ENCODE data around the gene SRRM5.
"Not testable (repeated sequence)": the region's sequence is repeated elsewhere in the genome, so short reads cannot be mapped to it uniquely, and the experiment has no call there.

Gene SRRM5

GRCh38 chr19:43619262-43620060, 7.6 kb downstream of the SRRM5 start, which contains the start of gene ZNF428:
Gene ZNF428 (minus strand): TSS chr19:43619629. CDS start chr19:43614304, 5,325 bp downstream.
- DNase-seq = peak; percentile 91

DNA sequence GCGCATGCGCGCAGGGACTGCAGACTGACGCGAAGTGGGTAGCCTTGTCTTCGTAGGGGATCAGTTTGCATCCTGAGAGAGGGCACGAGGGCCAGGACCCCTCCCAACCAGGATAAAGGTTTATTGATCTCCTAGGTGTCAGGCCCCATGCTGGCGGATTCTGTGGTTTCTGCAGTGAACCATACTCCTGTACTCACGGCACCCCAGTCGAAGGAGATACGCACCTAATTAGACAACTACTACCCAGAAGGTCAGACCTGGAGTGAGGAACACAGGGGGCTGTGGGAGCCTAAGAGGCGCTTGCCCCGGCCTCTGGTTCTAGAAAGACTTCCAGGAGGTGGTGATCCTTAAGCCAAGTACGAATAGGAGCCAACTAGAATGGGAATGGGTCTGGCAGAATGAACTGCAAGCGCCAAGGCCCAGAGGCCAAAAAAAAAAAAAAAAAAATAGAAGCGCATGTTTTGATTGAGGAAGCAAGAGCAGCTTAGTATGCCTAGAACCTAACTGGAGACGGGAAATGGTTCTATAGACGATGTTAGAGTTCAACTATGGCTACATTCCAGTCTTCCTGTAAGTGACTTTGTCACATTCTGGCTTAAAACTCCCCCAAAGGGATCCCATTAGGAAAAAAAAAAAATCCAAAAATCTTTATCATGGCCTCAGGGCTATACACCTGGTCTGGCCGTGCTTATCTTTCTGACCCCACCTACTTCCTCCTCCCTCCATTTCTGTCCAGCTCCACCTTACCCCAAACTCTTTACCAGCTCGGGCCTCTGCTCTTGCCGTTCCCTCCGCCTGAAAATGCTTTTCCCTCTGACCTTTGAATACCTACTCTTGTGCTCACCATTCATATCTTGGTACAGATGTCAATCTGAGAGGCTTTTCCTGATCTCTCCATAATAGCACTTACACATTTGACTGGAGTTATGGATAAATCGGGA, 8.4 kb downstream of the SRRM5 start:
- DNase-seq = no peak

- no peak for DNase-seq
Observed at GRCh38 chr19:43622070-43622469, 10.2 kb downstream of the SRRM5 start.

- no peak for DNase-seq
Observed at GRCh38 chr19:43622956-43623355, 11.1 kb downstream of the SRRM5 start.

DNA sequence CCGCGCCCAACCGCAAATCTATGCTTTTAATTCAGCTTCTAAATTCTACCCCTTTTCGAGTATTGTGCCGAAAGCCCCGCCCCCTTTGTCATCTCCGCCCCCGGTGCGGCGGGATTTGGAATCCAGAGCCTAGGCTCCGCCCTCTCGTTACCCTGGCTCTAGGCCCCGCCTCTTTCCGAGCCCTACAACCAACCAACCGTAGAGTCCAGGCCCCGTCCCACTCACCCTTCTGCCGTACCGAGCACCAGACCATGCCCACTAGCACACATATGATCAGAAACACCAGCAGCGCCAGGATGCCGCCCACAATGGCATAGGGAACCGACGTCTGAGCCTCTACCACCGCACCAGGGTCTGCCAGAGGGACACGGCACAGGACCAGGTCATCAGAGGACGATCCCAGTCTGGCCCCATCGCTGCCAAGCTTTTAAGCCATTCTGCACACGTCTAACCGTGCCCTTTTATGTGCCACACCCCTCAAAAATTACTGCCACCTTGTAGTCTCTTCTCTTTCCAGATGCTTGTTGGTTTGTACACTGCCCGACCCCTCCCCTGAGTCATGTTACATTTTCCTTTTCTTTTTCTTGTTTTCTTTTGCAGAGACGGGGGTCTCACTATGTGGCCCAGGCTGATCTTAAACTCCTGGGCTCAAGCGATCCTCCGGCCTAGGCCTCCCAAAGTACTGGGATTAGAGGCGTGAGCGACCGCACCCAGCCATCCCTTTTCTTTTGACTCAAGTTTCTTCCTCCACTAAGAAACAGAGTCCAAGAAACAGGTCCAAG, 12.2 kb downstream of the SRRM5 start:
- DNase-seq = no peak

DNA sequence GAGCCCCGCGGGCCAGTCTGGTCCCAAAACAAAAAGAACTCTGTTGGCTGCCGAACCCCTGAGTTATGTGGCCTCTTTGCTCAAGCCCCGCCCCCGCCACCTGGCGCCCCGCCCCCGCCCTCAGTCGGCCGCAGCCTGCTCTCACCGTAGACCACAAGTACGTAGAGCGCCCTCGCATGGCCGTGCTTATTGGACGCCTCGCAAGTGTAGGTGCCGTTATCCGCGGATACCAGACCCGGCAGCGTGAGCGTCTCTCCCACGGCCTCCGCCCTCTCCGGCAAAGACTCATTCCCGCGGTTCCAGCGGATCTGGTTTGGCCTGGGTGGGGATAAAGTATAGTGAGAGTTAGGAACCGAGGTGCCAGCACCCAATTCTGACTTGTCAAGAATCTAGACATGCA, 13.0 kb downstream of the SRRM5 start:
- peak; percentile 55 for DNase-seq

DNA sequence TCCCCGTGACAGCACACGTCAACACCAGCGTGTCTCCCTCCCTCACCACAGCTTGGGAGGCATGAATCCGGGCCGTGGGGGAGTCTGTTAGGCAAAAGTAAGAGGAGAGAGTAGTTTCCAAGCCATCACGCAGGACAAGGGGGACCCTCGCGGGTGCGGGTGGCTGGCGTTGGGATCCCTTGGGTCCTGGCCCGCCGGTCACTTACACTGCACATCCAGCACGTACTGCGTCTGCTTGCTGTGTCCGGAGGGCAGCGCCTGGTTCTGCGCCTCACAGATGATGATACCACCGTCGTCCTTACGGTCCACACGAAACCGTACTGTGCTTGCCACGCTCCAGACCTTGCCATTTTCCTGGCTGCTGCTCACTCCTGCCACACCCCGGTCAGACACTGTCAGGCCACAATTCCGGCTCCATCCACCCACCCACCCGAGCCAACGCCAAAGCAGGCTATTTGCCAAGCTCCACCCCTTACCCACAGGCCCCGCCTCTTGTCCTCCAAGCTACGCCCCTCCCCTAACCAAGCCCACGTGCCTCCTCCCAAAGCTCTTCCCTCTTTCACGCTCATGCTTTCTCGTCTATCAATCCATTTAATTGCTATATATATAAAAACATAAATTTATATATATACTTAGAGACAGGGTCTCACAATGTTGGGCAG, 14.2 kb downstream of the SRRM5 start:
- peak; percentile 50 for DNase-seq

- no peak for DNase-seq
Observed at GRCh38 chr19:43626838-43627237, 14.9 kb downstream of the SRRM5 start.

DNA sequence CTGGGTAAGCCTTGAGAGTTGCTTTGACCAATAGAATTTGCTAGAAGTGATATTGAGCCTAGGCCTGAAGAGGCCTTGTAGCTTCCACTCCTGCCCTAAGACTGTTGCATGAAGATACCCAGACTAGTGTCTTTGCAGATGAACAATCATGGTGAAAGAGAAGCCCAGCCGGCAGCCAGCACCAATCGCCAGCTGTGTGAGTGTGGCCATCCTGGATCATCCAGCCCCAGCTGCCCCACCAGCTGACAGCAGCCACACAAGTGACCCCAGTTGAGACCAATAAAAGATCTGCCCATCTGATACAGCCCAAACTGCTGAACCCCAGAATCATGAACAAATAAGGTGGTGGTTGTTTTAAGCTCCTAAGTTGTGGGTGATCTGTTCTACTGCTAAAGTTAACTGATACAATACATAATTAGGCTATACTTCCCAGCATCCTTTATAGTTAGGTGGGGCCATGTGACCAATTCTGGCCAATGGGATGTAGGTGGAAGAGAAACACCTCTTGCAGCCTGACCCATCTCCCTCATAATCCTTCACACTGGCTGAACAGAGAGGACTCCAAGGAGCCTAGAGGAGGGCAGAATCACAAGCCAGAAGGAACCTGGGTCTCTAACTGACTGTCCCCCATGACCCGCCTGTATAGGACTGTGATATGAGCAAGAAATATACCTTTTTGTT, 16.9 kb downstream of the SRRM5 start:
- no peak for DNase-seq

- DNase-seq = no peak
Observed at GRCh38 chr19:43631491-43631890, 19.6 kb downstream of the SRRM5 start.

DNA sequence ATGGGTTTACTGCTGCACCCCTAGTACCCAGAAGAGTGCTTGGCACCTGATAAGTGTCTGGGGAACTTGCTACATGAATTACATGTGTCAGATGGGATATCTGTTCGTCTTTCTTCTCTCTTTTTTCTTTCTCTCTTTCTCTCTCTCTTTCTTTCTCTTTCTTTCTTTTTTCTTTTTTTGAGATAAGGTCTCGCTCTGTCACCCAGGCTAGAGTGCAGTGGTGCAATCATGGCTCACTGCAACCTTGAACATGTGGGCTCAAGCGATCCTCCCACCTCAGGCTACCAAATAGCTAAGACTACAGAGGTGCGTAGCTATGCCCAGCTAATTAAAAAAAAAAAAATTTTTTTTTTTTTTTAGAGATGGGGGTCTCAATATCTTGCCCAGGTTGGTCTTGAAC, 21.6 kb downstream of the SRRM5 start:
- no peak for DNase-seq

GRCh38 chr19:43634068-43634467, 22.2 kb downstream of the SRRM5 start:
- no peak for DNase-seq

GRCh38 chr19:43634506-43634871, 22.6 kb downstream of the SRRM5 start:
- DNase-seq = no peak

DNA sequence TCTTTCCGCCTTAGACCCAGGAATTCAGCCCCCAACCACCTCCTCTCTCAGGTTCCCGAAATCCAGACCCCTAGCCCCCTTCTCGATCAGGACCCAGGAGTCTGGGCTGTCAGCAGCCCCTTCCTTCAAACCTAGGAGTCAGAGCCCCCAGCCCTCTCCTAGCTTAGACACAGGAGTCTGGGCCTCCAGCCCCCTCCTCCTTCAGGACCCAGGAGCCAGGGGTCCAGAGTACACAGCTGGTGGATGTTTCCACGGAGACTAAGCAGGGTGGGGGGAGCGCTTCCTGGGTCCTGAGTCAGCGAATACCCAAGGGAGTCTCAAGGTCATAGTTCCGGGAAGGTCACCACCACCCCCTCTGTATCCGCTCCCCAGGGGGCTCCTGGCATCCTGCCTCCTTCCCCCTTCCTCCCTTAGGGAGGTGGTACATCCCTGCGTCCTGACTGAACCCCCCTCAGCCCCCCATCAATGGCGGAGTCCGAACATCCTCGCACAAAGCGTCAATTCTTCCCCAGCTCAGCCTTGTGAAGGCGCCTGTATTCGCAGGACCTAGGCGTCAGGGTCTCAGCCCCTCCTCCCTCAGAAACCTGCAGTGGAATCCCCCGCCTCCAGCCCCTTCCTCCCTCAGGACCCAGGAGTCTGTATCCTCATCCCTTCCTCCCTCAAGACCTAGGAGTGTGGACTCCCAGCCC, 23.1 kb downstream of the SRRM5 start:
- no peak for DNase-seq

DNA sequence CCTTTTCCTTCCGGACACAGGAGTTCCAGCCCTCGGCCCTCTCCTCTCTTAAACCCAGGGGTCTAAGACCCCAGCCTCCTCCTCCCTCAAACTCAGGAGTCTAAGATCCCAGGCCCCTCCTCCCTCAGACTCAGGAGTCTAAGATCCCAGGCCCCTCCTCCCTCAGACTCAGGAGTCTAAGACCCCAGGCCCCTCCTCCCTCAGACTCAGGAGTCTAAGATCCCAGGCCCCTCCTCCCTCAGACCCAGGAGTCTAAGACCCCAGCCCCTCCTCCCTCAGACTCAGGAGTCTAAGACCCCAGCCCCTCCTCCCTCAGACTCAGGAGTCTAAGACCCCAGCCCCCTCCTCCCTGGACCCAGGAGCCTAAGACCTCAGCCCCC, 23.7 kb downstream of the SRRM5 start:
- DNase-seq = not testable (repeated sequence)

DNA sequence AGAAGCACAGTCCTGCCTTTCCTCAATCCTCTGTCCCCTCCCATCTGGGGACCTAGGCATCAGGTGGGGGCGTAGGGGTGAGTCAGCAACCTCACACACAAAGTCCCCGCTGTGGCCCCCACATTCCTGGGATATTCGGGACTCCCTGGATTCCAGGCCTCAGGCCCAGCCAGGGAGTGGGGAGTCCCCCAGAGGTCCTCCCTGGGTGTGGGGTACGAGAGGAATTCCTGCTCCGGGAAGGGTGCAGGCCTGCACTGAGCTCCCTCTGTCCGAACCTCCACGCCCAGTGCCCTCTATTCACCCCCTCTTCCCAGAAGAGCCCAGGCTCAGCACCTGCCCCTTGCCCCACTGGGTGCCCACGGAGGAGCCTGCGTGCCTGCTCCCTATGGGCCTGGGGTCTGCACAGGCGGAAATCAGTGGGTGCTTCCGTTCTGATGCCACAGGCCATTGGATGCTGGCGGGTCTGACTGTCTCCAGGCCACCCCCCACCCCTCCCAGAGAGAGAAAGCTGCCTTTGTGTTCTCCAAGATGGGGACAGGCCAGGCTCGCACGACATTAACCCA, 24.3 kb downstream of the SRRM5 start:
- no peak for DNase-seq

GRCh38 chr19:43638214-43638994, 26.5 kb downstream of the SRRM5 start:
- DNase-seq = no peak

- no peak for DNase-seq
Observed at GRCh38 chr19:43638995-43639518, 27.2 kb downstream of the SRRM5 start.

DNA sequence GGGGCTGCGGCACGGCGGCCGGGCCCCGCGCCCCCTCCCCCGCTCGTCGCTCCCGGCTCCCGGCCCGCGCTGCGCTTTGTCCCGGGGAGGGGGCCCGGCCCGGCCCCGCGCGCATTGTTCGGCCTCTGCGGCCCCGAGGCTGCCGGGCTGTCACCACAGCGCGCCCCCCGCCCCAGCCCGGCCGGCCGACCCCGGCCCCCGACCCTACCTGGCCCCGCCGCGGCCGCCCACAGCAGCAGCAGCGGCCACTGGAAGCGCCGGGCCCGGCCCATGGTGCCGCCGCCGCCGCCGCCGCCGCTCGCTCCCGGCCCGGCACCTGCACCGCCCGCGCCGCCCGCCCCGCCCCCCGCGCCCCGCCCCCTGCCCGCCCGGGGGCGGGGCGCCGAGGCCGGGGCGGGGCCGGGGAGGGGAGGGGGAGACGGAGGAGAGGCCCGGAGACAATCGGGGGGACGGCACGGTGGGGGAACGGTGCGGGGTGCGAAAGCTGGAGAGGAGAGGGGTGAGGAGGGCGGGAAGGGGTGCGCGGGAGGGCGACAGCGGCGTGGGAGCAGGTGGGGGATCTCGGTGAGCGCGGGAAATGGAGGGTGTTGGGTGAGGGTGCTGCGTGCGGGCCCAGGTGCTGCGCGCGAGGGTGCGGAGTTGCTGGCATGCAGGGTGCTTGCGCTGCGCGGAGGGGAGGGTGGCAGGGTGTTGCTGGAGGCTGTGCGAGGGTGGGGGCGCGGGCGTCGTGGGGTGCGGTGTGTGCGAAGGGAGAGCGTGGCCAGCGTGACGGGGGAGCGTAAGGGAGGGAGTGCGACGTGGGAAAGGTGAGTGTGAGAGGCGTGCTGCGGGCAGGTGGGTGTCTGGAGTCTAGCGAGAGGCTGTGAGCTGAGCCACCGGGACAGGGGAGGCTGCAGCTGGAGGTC, 27.9 kb downstream of the SRRM5 start, which contains the start of gene CADM4:
CADM4 (minus strand) TSS at position 332 of the 905 bp plus-strand sequence; CDS start at position 272, 60 bp downstream.
- DNase-seq = no peak

Data from suppressor macrophage treated with lipopolysaccharide for 4 hours (primary cell).